Measurements from ENCODE around the gene PIK3C2B.

Gene PIK3C2B

GRCh38 chr1:204505674-204506200, 11.1 kb upstream of the PIK3C2B start:
- Histone ChIP-seq H3K36me3 (ENCODE audit: control insufficient read depth in 1 of 2, insufficient read depth in 2 of 2, low read length in 2 of 2) (no peaks in the 10 kb centered on the region), H3K27me3 (ENCODE audit: low read depth, low read length) (no peaks in the 10 kb centered on the region), H3K27ac (ENCODE audit: low read length) (peak overlapping the region; percentile 93), H3K4me3 (ENCODE audit: low read depth in 1 of 2, low read length in 2 of 2) (peak overlapping the region; percentile 69 to 83), H3K4me1 (ENCODE audit: control insufficient read depth in 1 of 2, insufficient read depth in 2 of 2, low read length in 2 of 2) (peaks cover 0 to 12% of the 10 kb centered on the region in 2 donors), H3K9me3 (ENCODE audit: control insufficient read depth in 1 of 2, low read length in 2 of 2) (no peaks in the 10 kb centered on the region)

GRCh38 chr1:204503913-204504519, 9.4 kb upstream of the PIK3C2B start:
- Histone ChIP-seq H3K27me3 (ENCODE audit: low read depth, low read length) (no peaks in the 10 kb centered on the region), H3K9me3 (ENCODE audit: control insufficient read depth in 1 of 2, low read length in 2 of 2) (no peaks in the 10 kb centered on the region), H3K4me3 (ENCODE audit: low read depth in 1 of 2, low read length in 2 of 2) (no peak overlapping the region), H3K27ac (ENCODE audit: low read length) (no peak overlapping the region), H3K4me1 (ENCODE audit: control insufficient read depth in 1 of 2, insufficient read depth in 2 of 2, low read length in 2 of 2) (peaks cover 0 to 12% of the 10 kb centered on the region in 2 donors), H3K36me3 (ENCODE audit: control insufficient read depth in 1 of 2, insufficient read depth in 2 of 2, low read length in 2 of 2) (no peaks in the 10 kb centered on the region)

- Histone ChIP-seq H3K27me3 (ENCODE audit: low read depth, low read length) (no peaks in the 10 kb centered on the region), H3K36me3 (ENCODE audit: control insufficient read depth in 1 of 2, insufficient read depth in 2 of 2, low read length in 2 of 2) (no peaks in the 10 kb centered on the region), H3K4me1 (ENCODE audit: control insufficient read depth in 1 of 2, insufficient read depth in 2 of 2, low read length in 2 of 2) (peaks cover 0 to 12% of the 10 kb centered on the region in 2 donors), H3K9me3 (ENCODE audit: control insufficient read depth in 1 of 2, low read length in 2 of 2) (no peaks in the 10 kb centered on the region), H3K4me3 (ENCODE audit: low read depth in 1 of 2, low read length in 2 of 2) (no peak overlapping the region), H3K27ac (ENCODE audit: low read length) (no peak overlapping the region)
Observed at GRCh38 chr1:204503122-204503912, 8.7 kb upstream of the PIK3C2B start.

- Histone ChIP-seq H3K27me3 (ENCODE audit: low read depth, low read length) (no peaks in the 10 kb centered on the region), H3K9me3 (ENCODE audit: control insufficient read depth in 1 of 2, low read length in 2 of 2) (no peaks in the 10 kb centered on the region), H3K4me1 (ENCODE audit: control insufficient read depth in 1 of 2, insufficient read depth in 2 of 2, low read length in 2 of 2) (peaks cover 0 to 8% of the 10 kb centered on the region in 2 donors), H3K4me3 (ENCODE audit: low read depth in 1 of 2, low read length in 2 of 2) (no peak overlapping the region), H3K36me3 (ENCODE audit: control insufficient read depth in 1 of 2, insufficient read depth in 2 of 2, low read length in 2 of 2) (no peaks in the 10 kb centered on the region), H3K27ac (ENCODE audit: low read length) (no peak overlapping the region)
Observed at GRCh38 chr1:204502241-204502640, 7.6 kb upstream of the PIK3C2B start.

- no peaks in the 10 kb centered on the region for H3K27me3 ChIP-seq (ENCODE audit: low read depth, low read length)
- H3K27ac ChIP-seq (ENCODE audit: low read length): no peak overlapping the region
- H3K4me3 ChIP-seq (ENCODE audit: low read depth in 1 of 2, low read length in 2 of 2): no peak overlapping the region
- no peaks in the 10 kb centered on the region for H3K9me3 ChIP-seq (ENCODE audit: control insufficient read depth in 1 of 2, low read length in 2 of 2)
- H3K36me3 ChIP-seq (ENCODE audit: control insufficient read depth in 1 of 2, insufficient read depth in 2 of 2, low read length in 2 of 2): no peaks in the 10 kb centered on the region
- H3K4me1 ChIP-seq (ENCODE audit: control insufficient read depth in 1 of 2, insufficient read depth in 2 of 2, low read length in 2 of 2): peaks cover 3 to 4% of the 10 kb centered on the region in 2 donors
Observed at GRCh38 chr1:204499511-204500468, 5.2 kb upstream of the PIK3C2B start.

- Histone ChIP-seq H3K4me3 (ENCODE audit: low read depth in 1 of 2, low read length in 2 of 2) (no peak overlapping the region), H3K36me3 (ENCODE audit: control insufficient read depth in 1 of 2, insufficient read depth in 2 of 2, low read length in 2 of 2) (no peaks in the 10 kb centered on the region), H3K9me3 (ENCODE audit: control insufficient read depth in 1 of 2, low read length in 2 of 2) (no peaks in the 10 kb centered on the region), H3K27me3 (ENCODE audit: low read depth, low read length) (no peaks in the 10 kb centered on the region), H3K4me1 (ENCODE audit: control insufficient read depth in 1 of 2, insufficient read depth in 2 of 2, low read length in 2 of 2) (peaks cover 4 to 5% of the 10 kb centered on the region in 2 donors), H3K27ac (ENCODE audit: low read length) (no peak overlapping the region)
Observed at GRCh38 chr1:204498981-204499380, 4.4 kb upstream of the PIK3C2B start.

GRCh38 chr1:204495777-204496176, 1.2 kb upstream of the PIK3C2B start:
- no peaks in the 10 kb centered on the region for H3K9me3 ChIP-seq (ENCODE audit: control insufficient read depth in 1 of 2, low read length in 2 of 2)

GRCh38 chr1:204495078-204495753, 611 bp upstream of the PIK3C2B start:
- H3K27me3 ChIP-seq (ENCODE audit: low read depth, low read length): no peaks in the 10 kb centered on the region
- H3K9me3 ChIP-seq (ENCODE audit: control insufficient read depth in 1 of 2, low read length in 2 of 2): no peaks in the 10 kb centered on the region
- H3K36me3 ChIP-seq (ENCODE audit: control insufficient read depth in 1 of 2, insufficient read depth in 2 of 2, low read length in 2 of 2): no peaks in the 10 kb centered on the region
- H3K27ac ChIP-seq (ENCODE audit: low read length): peak overlapping the region; percentile 88
- H3K4me3 ChIP-seq (ENCODE audit: low read depth in 1 of 2, low read length in 2 of 2): peak overlapping the region; percentile 97 to 98
- peaks cover 19 to 27% of the 10 kb centered on the region in 2 donors for H3K4me1 ChIP-seq (ENCODE audit: control insufficient read depth in 1 of 2, insufficient read depth in 2 of 2, low read length in 2 of 2)

More at GRCh38 chr1:204495777-204496176, 1.2 kb upstream of the PIK3C2B start:
- Histone ChIP-seq H3K36me3 (ENCODE audit: control insufficient read depth in 1 of 2, insufficient read depth in 2 of 2, low read length in 2 of 2) (no peaks in the 10 kb centered on the region), H3K4me3 (ENCODE audit: low read depth in 1 of 2, low read length in 2 of 2) (peak overlapping the region; percentile 97 to 98), H3K4me1 (ENCODE audit: control insufficient read depth in 1 of 2, insufficient read depth in 2 of 2, low read length in 2 of 2) (peaks cover 19 to 27% of the 10 kb centered on the region in 2 donors), H3K27me3 (ENCODE audit: low read depth, low read length) (no peaks in the 10 kb centered on the region), H3K27ac (ENCODE audit: low read length) (peak overlapping the region; percentile 88)

GRCh38 chr1:204493984-204494280, 673 bp downstream of the PIK3C2B start:
- peak overlapping the region; percentile 97 to 98 for H3K4me3 ChIP-seq (ENCODE audit: low read depth in 1 of 2, low read length in 2 of 2)
- H3K27ac ChIP-seq (ENCODE audit: low read length): peak overlapping the region; percentile 88
- no peaks in the 10 kb centered on the region for H3K27me3 ChIP-seq (ENCODE audit: low read depth, low read length)
- peaks cover 0 to 3% of the 10 kb centered on the region in 2 donors for H3K36me3 ChIP-seq (ENCODE audit: control insufficient read depth in 1 of 2, insufficient read depth in 2 of 2, low read length in 2 of 2)
- H3K4me1 ChIP-seq (ENCODE audit: control insufficient read depth in 1 of 2, insufficient read depth in 2 of 2, low read length in 2 of 2): peaks cover 19 to 27% of the 10 kb centered on the region in 2 donors
- no peaks in the 10 kb centered on the region for H3K9me3 ChIP-seq (ENCODE audit: control insufficient read depth in 1 of 2, low read length in 2 of 2)

- peak overlapping the region; percentile 97 to 98 for H3K4me3 ChIP-seq (ENCODE audit: low read depth in 1 of 2, low read length in 2 of 2)
- H3K27me3 ChIP-seq (ENCODE audit: low read depth, low read length): no peaks in the 10 kb centered on the region
- H3K27ac ChIP-seq (ENCODE audit: low read length): peak overlapping the region; percentile 88
- no peaks in the 10 kb centered on the region for H3K9me3 ChIP-seq (ENCODE audit: control insufficient read depth in 1 of 2, low read length in 2 of 2)
- peaks cover 19 to 27% of the 10 kb centered on the region in 2 donors for H3K4me1 ChIP-seq (ENCODE audit: control insufficient read depth in 1 of 2, insufficient read depth in 2 of 2, low read length in 2 of 2)
- H3K36me3 ChIP-seq (ENCODE audit: control insufficient read depth in 1 of 2, insufficient read depth in 2 of 2, low read length in 2 of 2): peaks cover 0 to 3% of the 10 kb centered on the region in 2 donors
Observed at GRCh38 chr1:204493145-204493983, 1.2 kb downstream of the PIK3C2B start.
